Ascending aorta (tissue), 2 donors: ENCODE data around the gene FBXL14. TPM values are rescaled to one million over a fixed set of nuclear protein-coding genes. Genes with fewer than 3 reads are reported as not detected.

ENCODE experiments used
- DNase-seq, 2 donors: peaks; one replicate each; pipeline ENCODE4 v3.0.0-alpha.2; 2019; ENCODE audit warnings: low spot score in 2 of 2
- H3K27ac ChIP-seq, 2 donors: fragments of 200-600 bp; sonication (generic); one replicate each; pipeline ENCODE4 v1.5.1; 2016 to 2017; ENCODE audit warnings: mild to moderate bottlenecking in 1 of 2
- H3K27me3 ChIP-seq: fragments of 200-600 bp; sonication (generic); one replicate; pipeline ENCODE4 v1.5.1; 2017
- H3K36me3 ChIP-seq, 2 donors: fragments of 200-600 bp; sonication (generic); one replicate each; pipeline ENCODE4 v1.5.1; 2016
- H3K4me1 ChIP-seq, 2 donors: fragments of 200-600 bp; sonication (generic); one replicate each; pipeline ENCODE4 v1.5.1; 2016 to 2017; ENCODE audit warnings: mild to moderate bottlenecking in 1 of 2
- H3K4me3 ChIP-seq, 2 donors: fragments of 200-600 bp; sonication (generic); one replicate each; pipeline ENCODE4 v1.5.1; 2016 to 2017; ENCODE audit warnings: mild to moderate bottlenecking in 1 of 2
- H3K9me3 ChIP-seq, 2 donors: fragments of 200-600 bp; sonication (generic); one replicate each; pipeline ENCODE4 v1.5.1; 2016
- CTCF ChIP-seq, 3 experiments: fragments of 200-600 bp in 2 of 3; fragments of 450-650 bp in 1 of 3; sonication (generic) in 2 of 3; IDR thresholded peaks; one replicate each; pipeline ENCODE4 v1.5.1; 2016 to 2019; ENCODE audit warnings: antibody characterized with exemption in 3 of 3, mild to moderate bottlenecking in 1 of 3, moderate library complexity in 1 of 3
- intact Hi-C: fragments of 100-400 bp; cut with DNase I; formaldehyde crosslinking; loops from one replicate; pipeline ENCODE4 v1.15.1; 2023
- total RNA-seq: library from RNA; depleted of rRNA; stranded (reverse); fragments of >200 nt; gene quantifications from one replicate; pipeline ENCODE4 v1.1.0, GENCODE V29; 2016

The FBXL14 gene
- total RNA-seq, 1 donor from 2014 or later = 14.7 TPM

- H3K27ac ChIP-seq = no peak overlapping the region
- no peaks in the 10 kb centered on the region for H3K27me3 ChIP-seq
- H3K9me3 ChIP-seq = no peaks in the 10 kb centered on the region
- intact Hi-C loops = no loop called here
- no peak for DNase-seq
- peak overlapping the region; percentile 77 to 87 for H3K4me3 ChIP-seq
- no peaks in the 10 kb centered on the region for H3K36me3 ChIP-seq
- peaks cover 2 to 4% of the 10 kb centered on the region in 2 donors for H3K4me1 ChIP-seq
- no peak for TF ChIP-seq CTCF (IDR thresholded peaks at IDR 0.05)
Measured at GRCh38 chr12:1529228-1529861, 65.0 kb downstream of the FBXL14 start.

- Histone ChIP-seq H3K36me3 (no peaks in the 10 kb centered on the region), H3K27me3 (no peaks in the 10 kb centered on the region), H3K27ac (no peak overlapping the region), H3K9me3 (no peaks in the 10 kb centered on the region), H3K4me3 (no peak overlapping the region), H3K4me1 (peaks cover 2 to 4% of the 10 kb centered on the region in 2 donors)
- intact Hi-C loops = no loop called here
- DNase-seq = no peak
- TF ChIP-seq CTCF (IDR thresholded peaks at IDR 0.05) = no peak
Measured at GRCh38 chr12:1528791-1529190, 65.6 kb downstream of the FBXL14 start.

DNA sequence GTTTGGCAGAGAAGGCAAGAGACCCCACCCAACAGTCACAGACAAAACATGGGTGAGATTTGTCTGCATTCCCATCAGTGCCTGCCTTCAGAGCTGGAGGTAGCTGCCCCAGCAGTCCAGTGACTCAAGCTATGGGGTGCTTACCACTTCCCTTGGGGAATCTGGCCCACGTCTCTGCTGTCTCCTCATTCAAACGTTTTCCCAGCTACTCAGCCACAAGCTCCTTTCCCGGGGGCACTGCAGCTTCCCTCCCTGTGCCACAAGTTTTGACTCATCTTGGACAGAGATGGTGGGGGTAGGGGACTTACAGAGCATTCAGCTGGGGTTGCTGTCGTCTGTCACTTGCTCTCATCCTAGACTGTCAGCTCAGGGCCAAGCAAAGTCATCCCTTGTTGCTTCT, 66.6 kb downstream of the FBXL14 start:
- Histone ChIP-seq H3K4me3 (no peak overlapping the region), H3K27ac (no peak overlapping the region), H3K27me3 (no peaks in the 10 kb centered on the region), H3K4me1 (peaks cover 2 to 4% of the 10 kb centered on the region in 2 donors), H3K36me3 (no peaks in the 10 kb centered on the region), H3K9me3 (no peaks in the 10 kb centered on the region)
- intact Hi-C loops = no loop called here
- no peak for TF ChIP-seq CTCF (IDR thresholded peaks at IDR 0.05)
- no peak for DNase-seq

DNA sequence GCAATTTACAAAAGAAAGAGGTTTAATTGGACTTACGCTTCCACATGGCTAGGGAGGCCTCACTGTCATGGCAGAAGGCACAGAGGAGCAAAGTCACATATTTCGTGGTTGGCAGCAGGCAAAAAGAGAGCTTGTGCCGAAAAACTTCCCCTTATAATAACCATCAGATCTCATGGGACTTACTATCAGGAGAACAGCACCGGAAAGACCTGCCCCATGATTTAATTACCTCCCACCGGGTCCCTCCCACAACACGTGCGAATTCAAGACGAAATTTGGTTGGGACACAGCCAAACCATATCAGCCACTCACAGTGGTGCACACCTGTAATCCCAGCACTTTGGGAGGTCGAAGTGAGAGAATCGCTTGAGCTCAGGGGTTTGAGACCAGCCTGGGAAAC, 68.5 kb downstream of the FBXL14 start:
- no peaks in the 10 kb centered on the region for H3K27me3 ChIP-seq
- TF ChIP-seq CTCF (IDR thresholded peaks at IDR 0.05) = no peak
- peaks cover 2 to 4% of the 10 kb centered on the region in 2 donors for H3K4me1 ChIP-seq
- H3K27ac ChIP-seq = no peak overlapping the region
- intact Hi-C loops = no loop called here
- no peak for DNase-seq
- H3K9me3 ChIP-seq = no peaks in the 10 kb centered on the region
- no peaks in the 10 kb centered on the region for H3K36me3 ChIP-seq
- H3K4me3 ChIP-seq = no peak overlapping the region

DNA sequence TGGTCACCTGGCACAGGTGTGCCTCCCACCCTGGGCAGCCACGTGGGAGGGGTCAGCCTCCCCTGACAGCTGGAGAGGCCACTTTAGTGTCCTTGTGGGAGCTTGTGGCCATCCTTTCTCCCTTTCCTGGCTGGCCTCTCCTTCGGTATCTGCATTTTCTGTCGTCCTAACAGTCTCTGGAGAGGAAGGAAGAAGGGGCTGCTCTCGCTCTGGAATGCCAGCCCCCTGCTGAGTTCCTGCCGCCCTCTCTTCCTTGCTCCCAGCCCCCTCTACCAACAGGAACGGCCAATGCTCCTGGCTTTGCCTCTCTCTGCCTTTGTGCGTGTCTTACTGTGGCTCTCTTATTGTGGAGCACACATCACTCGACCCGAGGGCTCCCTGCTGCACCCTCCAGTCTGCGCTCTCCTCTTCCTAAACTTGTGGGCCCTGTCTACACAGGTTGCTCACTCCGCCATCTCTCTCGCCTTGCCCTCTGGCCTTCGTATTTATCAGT, 70.8 kb downstream of the FBXL14 start:
- H3K9me3 ChIP-seq = no peaks in the 10 kb centered on the region
- H3K36me3 ChIP-seq = no peaks in the 10 kb centered on the region
- peaks cover 0 to 7% of the 10 kb centered on the region in 2 donors for H3K4me1 ChIP-seq
- no peak overlapping the region for H3K4me3 ChIP-seq
- intact Hi-C loops = no loop called here
- no peak for TF ChIP-seq CTCF (IDR thresholded peaks at IDR 0.05)
- no peaks in the 10 kb centered on the region for H3K27me3 ChIP-seq
- no peak overlapping the region for H3K27ac ChIP-seq
- DNase-seq = no peak
